GM18870 (cell line): Measurements from ENCODE around the gene AK4.

ENCODE experiments used
- ATAC-seq: cut with Tn5 transposase; IDR thresholded peaks from one replicate; pipeline ENCODE4 v1.9.1; 2021; ENCODE audit warnings: moderate library complexity; ENCODE audit not compliant: unreplicated experiment

Gene AK4

GRCh38 chr1:65175171-65176055 lies 27.4 kb downstream of the AK4 start:
- ATAC-seq: no peak

- no peak for ATAC-seq
Measured at GRCh38 chr1:65176056-65176450, 28.1 kb downstream of the AK4 start.

GRCh38 chr1:65176591-65176990 lies 28.6 kb downstream of the AK4 start:
- no peak for ATAC-seq

- ATAC-seq: no peak
Measured at GRCh38 chr1:65177457-65177856, 29.5 kb downstream of the AK4 start.

- no peak for ATAC-seq
Measured at GRCh38 chr1:65178235-65178634, 30.2 kb downstream of the AK4 start.

GRCh38 chr1:65179148-65179547 lies 31.1 kb downstream of the AK4 start:
- no peak for ATAC-seq

GRCh38 chr1:65180977-65181376 lies 33.0 kb downstream of the AK4 start:
- no peak for ATAC-seq

- ATAC-seq: no peak
Measured at GRCh38 chr1:65182658-65183268, 34.8 kb downstream of the AK4 start.

- ATAC-seq: no peak
Measured at GRCh38 chr1:65189576-65190115, 41.6 kb downstream of the AK4 start.

GRCh38 chr1:65190229-65190628 lies 42.2 kb downstream of the AK4 start:
- ATAC-seq: no peak

GRCh38 chr1:65193129-65193695 lies 45.2 kb downstream of the AK4 start:
- ATAC-seq: no peak

GRCh38 chr1:65195495-65196417 lies 47.8 kb downstream of the AK4 start:
- no peak for ATAC-seq

- ATAC-seq: no peak
Measured at GRCh38 chr1:65196926-65197325, 48.9 kb downstream of the AK4 start.

- ATAC-seq: no peak
Measured at GRCh38 chr1:65197636-65198035, 49.6 kb downstream of the AK4 start.

GRCh38 chr1:65198096-65198495 lies 50.1 kb downstream of the AK4 start:
- no peak for ATAC-seq

GRCh38 chr1:65200411-65200810 lies 52.4 kb downstream of the AK4 start:
- no peak for ATAC-seq

GRCh38 chr1:65206836-65207235 lies 58.8 kb downstream of the AK4 start:
- no peak for ATAC-seq

GRCh38 chr1:65207317-65207716 lies 59.3 kb downstream of the AK4 start:
- no peak for ATAC-seq

GRCh38 chr1:65208563-65208973 lies 60.6 kb downstream of the AK4 start:
- ATAC-seq: no peak

GRCh38 chr1:65209005-65209885 lies 61.2 kb downstream of the AK4 start:
- ATAC-seq: peak; percentile 45
